WTC11 (cell line): ENCODE measurements around the gene GALNT18.

Experiments
- ESRRA ChIP-seq: sonication (generic); formaldehyde crosslinking; IDR thresholded peaks from 2 replicates; pipeline ENCODE4 v1.8.1; 2022; ENCODE audit warnings: mild to moderate bottlenecking, missing genetic modification reagents, borderline replicate concordance
- GTF2I ChIP-seq: fragments of 250-450 bp; sonication (Bioruptor Pico); conservative IDR thresholded peaks from 2 replicates; pipeline ENCODE4 v1.4.0; 2021; ENCODE audit warnings: mild to moderate bottlenecking
- NFYB ChIP-seq: sonication (generic); formaldehyde crosslinking; conservative IDR thresholded peaks from 2 replicates; pipeline ENCODE4 v1.8.0; 2022; ENCODE audit warnings: low read depth, missing genetic modification reagents
- SP1 ChIP-seq: sonication (generic); formaldehyde crosslinking; conservative IDR thresholded peaks from 2 replicates; pipeline ENCODE4 v1.8.1; 2022; ENCODE audit warnings: missing genetic modification reagents
- TCF7 ChIP-seq: sonication (generic); formaldehyde crosslinking; IDR thresholded peaks from 2 replicates; pipeline ENCODE4 v1.8.0; 2022; ENCODE audit warnings: mild to moderate bottlenecking, low read depth, missing genetic modification reagents, moderate library complexity
- TEAD1 ChIP-seq: sonication (generic); formaldehyde crosslinking; IDR thresholded peaks from 2 replicates; pipeline ENCODE4 v1.8.0; 2022; ENCODE audit warnings: mild to moderate bottlenecking, missing genetic modification reagents
- ZNF232 ChIP-seq: sonication (generic); formaldehyde crosslinking; IDR thresholded peaks from 2 replicates; pipeline ENCODE4 v1.8.0; 2022; ENCODE audit warnings: mild to moderate bottlenecking, missing genetic modification reagents
- ZNF317 ChIP-seq: sonication (generic); formaldehyde crosslinking; IDR thresholded peaks from 2 replicates; pipeline ENCODE4 v1.8.1; 2023; ENCODE audit warnings: low read depth, mild to moderate bottlenecking, moderate library complexity, missing genetic modification reagents, borderline replicate concordance
- TF ChIP-seq, protein P1 (sequence below): fragments of 200-600 bp; IDR thresholded peaks from 2 replicates; pipeline ENCODE4 v1.8.0; 2022; ENCODE audit warnings: antibody characterized with exemption
- TF ChIP-seq, protein P2 (sequence below): sonication (generic); formaldehyde crosslinking; IDR thresholded peaks from 2 replicates; pipeline ENCODE4 v1.8.0; 2023; ENCODE audit warnings: missing genetic modification reagents, mild to moderate bottlenecking, borderline replicate concordance
- TF ChIP-seq, protein P3 (sequence below): sonication (generic); formaldehyde crosslinking; IDR thresholded peaks from 2 replicates; pipeline ENCODE4 v1.8.1; 2022; ENCODE audit warnings: low read depth, missing genetic modification reagents, borderline replicate concordance
- TF ChIP-seq, protein P4 (sequence below): sonication (generic); formaldehyde crosslinking; IDR thresholded peaks from 2 replicates; pipeline ENCODE4 v1.8.1; 2023; ENCODE audit warnings: mild to moderate bottlenecking, moderate library complexity, missing genetic modification reagents
- TF ChIP-seq, protein P5 (sequence below): sonication (generic); formaldehyde crosslinking; IDR thresholded peaks from 2 replicates; pipeline ENCODE4 v1.8.1; 2022; ENCODE audit warnings: mild to moderate bottlenecking, moderate library complexity, missing genetic modification reagents

DNA sequence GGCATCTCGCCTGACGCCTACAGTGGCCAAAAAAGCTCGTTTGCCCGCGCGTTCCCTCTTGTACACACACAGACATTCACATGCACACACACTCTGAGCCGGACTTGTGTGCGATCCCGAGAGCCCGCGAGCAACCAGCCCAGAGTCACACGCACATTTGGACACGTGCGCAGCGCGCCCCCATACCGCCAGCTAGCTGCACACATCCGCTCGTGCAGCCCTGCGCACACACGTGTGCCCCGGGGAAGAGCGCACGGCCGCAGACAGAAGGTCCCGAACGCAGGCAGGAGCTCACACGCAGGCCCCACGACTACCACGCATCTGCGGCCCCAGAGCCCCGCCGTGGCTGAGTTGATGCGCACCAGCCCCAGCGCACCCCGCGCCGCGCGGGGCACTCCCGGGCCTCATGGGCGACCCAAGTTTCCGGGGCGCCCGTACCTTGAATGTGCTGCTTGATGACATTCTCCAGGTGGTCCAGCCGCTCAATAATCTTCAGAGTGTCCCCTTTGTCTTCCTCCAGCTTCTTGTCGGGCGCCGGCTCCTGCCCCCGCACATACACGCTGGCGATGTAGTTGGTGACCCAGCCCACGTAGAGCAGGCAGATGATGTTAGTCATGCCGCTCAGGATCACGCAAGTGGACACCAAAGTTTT, 758 bp downstream of the GALNT18 start:
- TF ChIP-seq, protein P1, sequence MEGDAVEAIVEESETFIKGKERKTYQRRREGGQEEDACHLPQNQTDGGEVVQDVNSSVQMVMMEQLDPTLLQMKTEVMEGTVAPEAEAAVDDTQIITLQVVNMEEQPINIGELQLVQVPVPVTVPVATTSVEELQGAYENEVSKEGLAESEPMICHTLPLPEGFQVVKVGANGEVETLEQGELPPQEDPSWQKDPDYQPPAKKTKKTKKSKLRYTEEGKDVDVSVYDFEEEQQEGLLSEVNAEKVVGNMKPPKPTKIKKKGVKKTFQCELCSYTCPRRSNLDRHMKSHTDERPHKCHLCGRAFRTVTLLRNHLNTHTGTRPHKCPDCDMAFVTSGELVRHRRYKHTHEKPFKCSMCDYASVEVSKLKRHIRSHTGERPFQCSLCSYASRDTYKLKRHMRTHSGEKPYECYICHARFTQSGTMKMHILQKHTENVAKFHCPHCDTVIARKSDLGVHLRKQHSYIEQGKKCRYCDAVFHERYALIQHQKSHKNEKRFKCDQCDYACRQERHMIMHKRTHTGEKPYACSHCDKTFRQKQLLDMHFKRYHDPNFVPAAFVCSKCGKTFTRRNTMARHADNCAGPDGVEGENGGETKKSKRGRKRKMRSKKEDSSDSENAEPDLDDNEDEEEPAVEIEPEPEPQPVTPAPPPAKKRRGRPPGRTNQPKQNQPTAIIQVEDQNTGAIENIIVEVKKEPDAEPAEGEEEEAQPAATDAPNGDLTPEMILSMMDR: no peak
- TF ChIP-seq, protein P2, sequence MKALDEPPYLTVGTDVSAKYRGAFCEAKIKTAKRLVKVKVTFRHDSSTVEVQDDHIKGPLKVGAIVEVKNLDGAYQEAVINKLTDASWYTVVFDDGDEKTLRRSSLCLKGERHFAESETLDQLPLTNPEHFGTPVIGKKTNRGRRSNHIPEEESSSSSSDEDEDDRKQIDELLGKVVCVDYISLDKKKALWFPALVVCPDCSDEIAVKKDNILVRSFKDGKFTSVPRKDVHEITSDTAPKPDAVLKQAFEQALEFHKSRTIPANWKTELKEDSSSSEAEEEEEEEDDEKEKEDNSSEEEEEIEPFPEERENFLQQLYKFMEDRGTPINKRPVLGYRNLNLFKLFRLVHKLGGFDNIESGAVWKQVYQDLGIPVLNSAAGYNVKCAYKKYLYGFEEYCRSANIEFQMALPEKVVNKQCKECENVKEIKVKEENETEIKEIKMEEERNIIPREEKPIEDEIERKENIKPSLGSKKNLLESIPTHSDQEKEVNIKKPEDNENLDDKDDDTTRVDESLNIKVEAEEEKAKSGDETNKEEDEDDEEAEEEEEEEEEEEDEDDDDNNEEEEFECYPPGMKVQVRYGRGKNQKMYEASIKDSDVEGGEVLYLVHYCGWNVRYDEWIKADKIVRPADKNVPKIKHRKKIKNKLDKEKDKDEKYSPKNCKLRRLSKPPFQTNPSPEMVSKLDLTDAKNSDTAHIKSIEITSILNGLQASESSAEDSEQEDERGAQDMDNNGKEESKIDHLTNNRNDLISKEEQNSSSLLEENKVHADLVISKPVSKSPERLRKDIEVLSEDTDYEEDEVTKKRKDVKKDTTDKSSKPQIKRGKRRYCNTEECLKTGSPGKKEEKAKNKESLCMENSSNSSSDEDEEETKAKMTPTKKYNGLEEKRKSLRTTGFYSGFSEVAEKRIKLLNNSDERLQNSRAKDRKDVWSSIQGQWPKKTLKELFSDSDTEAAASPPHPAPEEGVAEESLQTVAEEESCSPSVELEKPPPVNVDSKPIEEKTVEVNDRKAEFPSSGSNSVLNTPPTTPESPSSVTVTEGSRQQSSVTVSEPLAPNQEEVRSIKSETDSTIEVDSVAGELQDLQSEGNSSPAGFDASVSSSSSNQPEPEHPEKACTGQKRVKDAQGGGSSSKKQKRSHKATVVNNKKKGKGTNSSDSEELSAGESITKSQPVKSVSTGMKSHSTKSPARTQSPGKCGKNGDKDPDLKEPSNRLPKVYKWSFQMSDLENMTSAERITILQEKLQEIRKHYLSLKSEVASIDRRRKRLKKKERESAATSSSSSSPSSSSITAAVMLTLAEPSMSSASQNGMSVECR: no peak
- TF ChIP-seq, protein P3, sequence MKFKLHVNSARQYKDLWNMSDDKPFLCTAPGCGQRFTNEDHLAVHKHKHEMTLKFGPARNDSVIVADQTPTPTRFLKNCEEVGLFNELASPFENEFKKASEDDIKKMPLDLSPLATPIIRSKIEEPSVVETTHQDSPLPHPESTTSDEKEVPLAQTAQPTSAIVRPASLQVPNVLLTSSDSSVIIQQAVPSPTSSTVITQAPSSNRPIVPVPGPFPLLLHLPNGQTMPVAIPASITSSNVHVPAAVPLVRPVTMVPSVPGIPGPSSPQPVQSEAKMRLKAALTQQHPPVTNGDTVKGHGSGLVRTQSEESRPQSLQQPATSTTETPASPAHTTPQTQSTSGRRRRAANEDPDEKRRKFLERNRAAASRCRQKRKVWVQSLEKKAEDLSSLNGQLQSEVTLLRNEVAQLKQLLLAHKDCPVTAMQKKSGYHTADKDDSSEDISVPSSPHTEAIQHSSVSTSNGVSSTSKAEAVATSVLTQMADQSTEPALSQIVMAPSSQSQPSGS (CRISPR knock-in tag): no peak
- TF ChIP-seq, protein P4, sequence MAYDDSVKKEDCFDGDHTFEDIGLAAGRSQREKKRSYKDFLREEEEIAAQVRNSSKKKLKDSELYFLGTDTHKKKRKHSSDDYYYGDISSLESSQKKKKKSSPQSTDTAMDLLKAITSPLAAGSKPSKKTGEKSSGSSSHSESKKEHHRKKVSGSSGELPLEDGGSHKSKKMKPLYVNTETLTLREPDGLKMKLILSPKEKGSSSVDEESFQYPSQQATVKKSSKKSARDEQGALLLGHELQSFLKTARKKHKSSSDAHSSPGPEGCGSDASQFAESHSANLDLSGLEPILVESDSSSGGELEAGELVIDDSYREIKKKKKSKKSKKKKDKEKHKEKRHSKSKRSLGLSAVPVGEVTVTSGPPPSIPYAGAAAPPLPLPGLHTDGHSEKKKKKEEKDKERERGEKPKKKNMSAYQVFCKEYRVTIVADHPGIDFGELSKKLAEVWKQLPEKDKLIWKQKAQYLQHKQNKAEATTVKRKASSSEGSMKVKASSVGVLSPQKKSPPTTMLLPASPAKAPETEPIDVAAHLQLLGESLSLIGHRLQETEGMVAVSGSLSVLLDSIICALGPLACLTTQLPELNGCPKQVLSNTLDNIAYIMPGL (CRISPR knock-in tag): no peak
- no peak for TF ChIP-seq NFYB (CRISPR knock-in tag)
- TF ChIP-seq TCF7 (CRISPR knock-in tag): no peak
- no peak for TF ChIP-seq ESRRA
- TF ChIP-seq ZNF232: no peak
- TF ChIP-seq SP1: no peak
- TF ChIP-seq TEAD1 (CRISPR knock-in tag): no peak
- TF ChIP-seq, protein P5, sequence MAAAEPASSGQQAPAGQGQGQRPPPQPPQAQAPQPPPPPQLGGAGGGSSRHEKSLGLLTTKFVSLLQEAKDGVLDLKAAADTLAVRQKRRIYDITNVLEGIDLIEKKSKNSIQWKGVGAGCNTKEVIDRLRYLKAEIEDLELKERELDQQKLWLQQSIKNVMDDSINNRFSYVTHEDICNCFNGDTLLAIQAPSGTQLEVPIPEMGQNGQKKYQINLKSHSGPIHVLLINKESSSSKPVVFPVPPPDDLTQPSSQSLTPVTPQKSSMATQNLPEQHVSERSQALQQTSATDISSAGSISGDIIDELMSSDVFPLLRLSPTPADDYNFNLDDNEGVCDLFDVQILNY: no peak
- TF ChIP-seq GTF2I: no peak
- TF ChIP-seq ZNF317 (CRISPR knock-in tag): no peak
